MCF 10A (cell line): Measurements from ENCODE around the gene CSF1. TPM values are rescaled to one million over a fixed set of nuclear protein-coding genes. Genes with fewer than 3 reads are reported as not detected.
"Not testable (repeated sequence)": the region's sequence is repeated elsewhere in the genome, so short reads cannot be mapped to it uniquely, and the experiment has no call there.

Experiments
- BruUV-seq: library from RNA; stranded (reverse); fragments of 400-500 nt; replicated peaks from 2 replicates; lab custom pipeline; 2021; lab: Mats Ljungman, UMichigan
- CTCF ChIA-PET: fragments of 300-600 bp; sonication (Branson Sonifier 250); formaldehyde crosslinking; extraction: SDS; loops from one replicate; lab custom pipeline; 2021; ENCODE audit warnings: antibody characterized with exemption, inconsistent platforms; lab: Yijun Ruan, JAX
- POLR2A ChIA-PET: fragments of 300-600, 350-650 bp; sonication (Branson Sonifier 250); formaldehyde crosslinking; extraction: SDS; loops from one replicate; lab custom pipeline; 2020; ENCODE audit warnings: antibody characterized with exemption, inconsistent platforms; lab: Yijun Ruan, JAX
- DNase-seq: peaks from one replicate; pipeline ENCODE4 v3.0.0-alpha.2; 2018; ENCODE audit not compliant: unreplicated experiment
- H3K27ac Mint-ChIP-seq: one replicate; pipeline ENCODE4 v1.8.0; 2022; ENCODE audit warnings: mild to moderate bottlenecking, low read depth, mixed read lengths; ENCODE audit not compliant: unreplicated experiment
- H3K27me3 Mint-ChIP-seq: one replicate; pipeline ENCODE4 v1.8.0; 2022; ENCODE audit warnings: mixed read lengths; ENCODE audit not compliant: insufficient read depth, unreplicated experiment
- H3K36me3 Mint-ChIP-seq: one replicate; pipeline ENCODE4 v1.8.0; 2022; ENCODE audit warnings: mild to moderate bottlenecking, moderate library complexity, mixed read lengths; ENCODE audit not compliant: insufficient read depth, unreplicated experiment
- H3K4me1 Mint-ChIP-seq: one replicate; pipeline ENCODE4 v1.8.0; 2022; ENCODE audit warnings: mixed read lengths; ENCODE audit not compliant: insufficient read depth, unreplicated experiment
- H3K4me3 Mint-ChIP-seq: one replicate; pipeline ENCODE4 v1.8.0; 2022; ENCODE audit warnings: mild to moderate bottlenecking, moderate library complexity, mixed read lengths; ENCODE audit not compliant: unreplicated experiment
- H3K9me3 Mint-ChIP-seq: one replicate; pipeline ENCODE4 v1.8.0; 2022; ENCODE audit warnings: mixed read lengths; ENCODE audit not compliant: unreplicated experiment
- intact Hi-C: fragments of 100-400 bp; cut with micrococcal nuclease; formaldehyde crosslinking; loops from 2 replicates; pipeline ENCODE4 v1.14.1; 2022
- total RNA-seq: library from RNA; stranded (reverse); gene quantifications from 2 replicates; pipeline ENCODE4 v1.2.3, GENCODE V29; 2022
- TF ChIP-seq, protein P1 (sequence below): fragments of 200-600 bp; IDR thresholded peaks from one replicate; pipeline ENCODE4 v1.8.0; 2022; ENCODE audit warnings: antibody characterized with exemption, mild to moderate bottlenecking; ENCODE audit not compliant: unreplicated experiment

Gene CSF1
- total RNA-seq, 1 experiment from 2014 or later, result 6.3 TPM

DNA sequence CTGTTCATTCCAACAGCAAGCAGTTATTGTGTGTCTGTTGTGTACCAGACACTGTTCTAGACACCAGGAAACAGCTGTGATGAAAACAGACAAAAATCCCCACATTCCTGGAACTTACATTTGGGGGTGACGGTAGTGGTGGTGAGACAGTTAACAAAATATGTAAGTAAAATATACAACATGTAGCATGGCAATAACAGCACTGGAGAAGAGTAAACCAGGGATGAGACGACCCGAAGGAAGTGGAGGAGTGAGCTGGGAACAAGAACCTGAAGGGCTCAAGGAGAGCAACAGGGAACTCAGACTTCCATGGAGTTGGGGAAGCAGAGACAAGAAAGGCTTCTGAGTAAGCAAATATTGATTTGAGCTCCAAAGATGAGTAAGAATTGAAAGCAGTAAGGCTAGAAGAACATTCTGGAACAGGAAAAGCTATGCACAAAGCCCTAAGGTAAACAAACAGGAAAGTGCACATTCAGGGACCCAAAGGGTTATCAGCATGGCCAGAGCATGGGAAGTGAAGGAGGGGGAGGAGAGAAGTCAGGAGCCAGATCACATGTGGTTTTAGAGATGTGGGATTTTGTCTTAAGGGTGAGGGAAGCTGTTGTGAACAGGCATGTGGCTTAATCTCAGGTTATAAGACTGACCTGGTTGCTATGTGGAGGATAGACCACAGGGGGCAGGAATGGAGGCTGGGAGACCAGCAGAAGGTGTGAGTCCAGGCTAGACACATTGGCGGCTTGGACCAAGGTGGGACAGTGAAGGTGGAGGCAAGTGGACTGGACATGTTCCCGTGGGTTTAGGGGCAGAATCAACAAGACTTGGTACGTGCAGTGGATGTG lies 7.3 kb downstream of the CSF1 start:
- BruUV-seq, result no TSS peak
- H3K9me3 Mint-ChIP-seq, result no peaks in the 10 kb centered on the region
- TF ChIP-seq, protein P1, sequence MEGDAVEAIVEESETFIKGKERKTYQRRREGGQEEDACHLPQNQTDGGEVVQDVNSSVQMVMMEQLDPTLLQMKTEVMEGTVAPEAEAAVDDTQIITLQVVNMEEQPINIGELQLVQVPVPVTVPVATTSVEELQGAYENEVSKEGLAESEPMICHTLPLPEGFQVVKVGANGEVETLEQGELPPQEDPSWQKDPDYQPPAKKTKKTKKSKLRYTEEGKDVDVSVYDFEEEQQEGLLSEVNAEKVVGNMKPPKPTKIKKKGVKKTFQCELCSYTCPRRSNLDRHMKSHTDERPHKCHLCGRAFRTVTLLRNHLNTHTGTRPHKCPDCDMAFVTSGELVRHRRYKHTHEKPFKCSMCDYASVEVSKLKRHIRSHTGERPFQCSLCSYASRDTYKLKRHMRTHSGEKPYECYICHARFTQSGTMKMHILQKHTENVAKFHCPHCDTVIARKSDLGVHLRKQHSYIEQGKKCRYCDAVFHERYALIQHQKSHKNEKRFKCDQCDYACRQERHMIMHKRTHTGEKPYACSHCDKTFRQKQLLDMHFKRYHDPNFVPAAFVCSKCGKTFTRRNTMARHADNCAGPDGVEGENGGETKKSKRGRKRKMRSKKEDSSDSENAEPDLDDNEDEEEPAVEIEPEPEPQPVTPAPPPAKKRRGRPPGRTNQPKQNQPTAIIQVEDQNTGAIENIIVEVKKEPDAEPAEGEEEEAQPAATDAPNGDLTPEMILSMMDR, result no peak
- ChIA-PET CTCF (no interaction called here), POLR2A (no interaction called here)
- H3K4me1 Mint-ChIP-seq, result peaks cover 25% of the 10 kb centered on the region
- no peak overlapping the region for H3K27ac Mint-ChIP-seq
- DNase-seq, result no peak
- H3K27me3 Mint-ChIP-seq, result no peaks in the 10 kb centered on the region
- H3K36me3 Mint-ChIP-seq, result peaks cover 46% of the 10 kb centered on the region
- intact Hi-C loops, result no loop called here
- no peak overlapping the region for H3K4me3 Mint-ChIP-seq

DNA sequence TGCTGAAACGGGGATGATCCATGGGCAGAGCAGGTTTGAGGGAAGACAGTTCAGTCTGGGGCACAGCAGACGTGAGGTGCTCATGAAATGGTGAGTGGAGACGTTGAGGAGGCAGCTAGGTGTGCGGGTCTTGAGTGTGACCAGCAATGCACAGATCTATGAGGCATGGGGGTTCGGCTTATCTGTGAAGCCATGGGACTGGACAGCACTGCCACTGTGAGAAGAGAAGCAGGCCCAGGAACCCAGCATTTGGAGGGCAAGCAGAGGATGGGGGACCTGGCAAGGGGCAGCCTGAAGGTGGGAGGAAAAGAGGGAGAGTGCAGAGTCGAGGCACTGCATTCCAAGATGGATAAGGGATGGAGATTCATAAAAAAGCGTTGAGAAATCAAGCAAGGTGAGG lies 8.0 kb downstream of the CSF1 start:
- peaks cover 45% of the 10 kb centered on the region for H3K36me3 Mint-ChIP-seq
- TF ChIP-seq, protein P1, result no peak
- CTCF ChIA-PET, result interaction anchor here (0.7 kb wide), 1 partner anchor 46 kb away, joined by 3 read pairs; no protein-coding TSS in a partner anchor
- no TSS peak for BruUV-seq
- intact Hi-C loops, result no loop called here
- no peaks in the 10 kb centered on the region for H3K27me3 Mint-ChIP-seq
- POLR2A ChIA-PET, result no interaction called here
- peaks cover 20% of the 10 kb centered on the region for H3K4me1 Mint-ChIP-seq
- H3K9me3 Mint-ChIP-seq, result no peaks in the 10 kb centered on the region
- no peak overlapping the region for H3K27ac Mint-ChIP-seq
- no peak overlapping the region for H3K4me3 Mint-ChIP-seq
- DNase-seq, result no peak

DNA sequence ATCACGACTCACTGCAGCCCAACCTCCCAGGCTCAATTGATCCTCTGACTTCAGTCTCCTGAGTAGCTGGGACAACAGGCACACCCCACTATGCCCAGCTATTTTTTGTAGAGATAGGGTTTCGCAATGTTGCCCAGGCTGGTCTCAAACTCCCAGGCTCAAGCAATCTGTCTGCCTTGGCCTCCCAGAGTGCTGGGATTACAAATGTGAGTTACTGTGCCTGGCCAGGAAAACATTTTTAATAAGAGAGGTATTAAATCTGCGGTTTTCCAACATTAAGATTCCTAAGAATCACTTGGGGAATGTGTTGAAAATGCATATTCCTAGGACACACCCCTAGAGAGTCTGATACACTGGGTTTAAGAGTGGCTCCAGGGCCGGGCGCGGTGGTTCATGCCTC lies 8.7 kb downstream of the CSF1 start:
- Mint-ChIP-seq H3K27me3 (no peaks in the 10 kb centered on the region), H3K9me3 (no peaks in the 10 kb centered on the region), H3K4me3 (no peak overlapping the region), H3K36me3 (peaks cover 47% of the 10 kb centered on the region), H3K4me1 (peaks cover 20% of the 10 kb centered on the region), H3K27ac (no peak overlapping the region)
- ChIA-PET POLR2A (no interaction called here), CTCF (interaction anchor here (0.6 to 1.0 kb wide), 5 partner anchors 35 to 198 kb away, joined by 3 read pairs; no protein-coding TSS in a partner anchor)
- TF ChIP-seq, protein P1, result no peak
- no TSS peak for BruUV-seq
- intact Hi-C loops, result no loop called here
- DNase-seq, result no peak

DNA sequence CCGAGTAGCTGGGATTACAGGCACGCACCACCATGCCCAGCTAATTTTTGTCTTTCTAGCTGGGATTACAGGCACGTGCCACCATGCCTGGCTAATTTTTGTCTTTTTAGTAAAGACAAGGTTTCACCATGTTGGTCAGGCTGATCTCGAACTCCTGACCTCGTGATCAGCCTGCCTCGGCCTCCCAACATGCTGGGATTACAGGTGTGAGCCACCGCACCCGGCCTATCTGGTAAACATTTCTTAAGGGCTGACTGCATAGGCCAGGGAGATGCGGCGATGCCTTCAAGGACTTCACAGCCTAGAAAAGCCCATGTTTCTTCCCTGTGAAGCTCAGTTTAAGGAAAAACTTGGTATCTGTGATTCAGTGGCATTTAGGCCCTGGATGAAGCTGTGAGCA lies 9.7 kb downstream of the CSF1 start:
- H3K27ac Mint-ChIP-seq, BruUV-seq, POLR2A ChIA-PET, H3K9me3 Mint-ChIP-seq, H3K4me3 Mint-ChIP-seq, intact Hi-C loops, DNase-seq, H3K27me3 Mint-ChIP-seq: not testable (repeated sequence)
- peaks cover 27% of the 10 kb centered on the region for H3K4me1 Mint-ChIP-seq
- CTCF ChIA-PET, result interaction anchor here (0.6 to 1.0 kb wide), 5 partner anchors 63 to 1306 kb away, joined by 3 to 4 read pairs (median 4); partner anchors contain the start of genes AHCYL1 and GNAI3
- H3K36me3 Mint-ChIP-seq, result peaks cover 50% of the 10 kb centered on the region
